OCI-LY7 (cell line): ENCODE data around the gene USHBP1. TPM values are rescaled to one million over a fixed set of nuclear protein-coding genes. Genes with fewer than 3 reads are reported as not detected.

Experiments
- BruUV-seq: library from RNA; stranded (reverse); fragments of 400-500 nt; replicated peaks from 2 replicates; lab custom pipeline; 2021; lab: Mats Ljungman, UMichigan
- CTCF ChIA-PET: fragments of 300-600 bp; sonication (Branson Sonifier 250); formaldehyde crosslinking; loops from one replicate; lab custom pipeline; 2022; ENCODE audit warnings: antibody characterized with exemption; ENCODE audit not compliant: unreplicated experiment; lab: Charles Lee
- POLR2A ChIA-PET: fragments of 300-600 bp; sonication (Branson Sonifier 250); formaldehyde crosslinking; loops from one replicate; lab custom pipeline; 2022; ENCODE audit warnings: antibody characterized with exemption; lab: Charles Lee
- DNase-seq: peaks from one replicate; pipeline ENCODE4 v3.0.0-alpha.2; 2015; ENCODE audit warnings: low spot score
- H2AFZ ChIP-seq: fragments of 200-600 bp; sonication (generic), shearing (Covaris generic); 2 replicates; pipeline ENCODE4 v1.6.1; 2014; ENCODE audit warnings: mild to moderate bottlenecking, antibody characterized with exemption, low read length, moderate library complexity
- H3K27ac ChIP-seq: fragments of 200-600 bp; sonication (generic); 2 replicates; pipeline ENCODE4 v1.5.1; 2014; ENCODE audit warnings: mixed run types, low read depth, mild to moderate bottlenecking, moderate library complexity, low read length, inconsistent platforms; ENCODE audit not compliant: poor library complexity, severe bottlenecking
- H3K36me3 ChIP-seq: fragments of 200-600 bp; sonication (generic); 2 replicates; pipeline ENCODE4 v1.6.1; 2014; ENCODE audit warnings: mild to moderate bottlenecking, antibody characterized with exemption, low read length, moderate library complexity, mixed read lengths; ENCODE audit not compliant: insufficient read depth
- H3K4me1 ChIP-seq: fragments of 200-600 bp; sonication (generic); 2 replicates; pipeline ENCODE4 v1.5.1; 2014; ENCODE audit warnings: mild to moderate bottlenecking, low read length; ENCODE audit not compliant: insufficient read depth, poor library complexity, severe bottlenecking
- H3K4me2 ChIP-seq: fragments of 200-600 bp; sonication (generic); 2 replicates; pipeline ENCODE4 v1.6.1; 2014; ENCODE audit warnings: mild to moderate bottlenecking, low read length
- H3K4me3 ChIP-seq: fragments of 200-600 bp; sonication (generic); 2 replicates; pipeline ENCODE4 v1.5.1; 2014; ENCODE audit warnings: mild to moderate bottlenecking, low read depth, low read length; ENCODE audit not compliant: poor library complexity, severe bottlenecking
- H3K79me2 ChIP-seq: fragments of 200-600 bp; sonication (generic); 2 replicates; pipeline ENCODE4 v1.6.1; 2016; ENCODE audit warnings: low read depth, mild to moderate bottlenecking, low read length, moderate library complexity, mixed read lengths; ENCODE audit not compliant: insufficient read depth
- H3K9me2 ChIP-seq: fragments of 200-600 bp; sonication (generic); 2 replicates; pipeline ENCODE4 v1.6.1; 2016; ENCODE audit warnings: mild to moderate bottlenecking, low read length, mixed read lengths; ENCODE audit not compliant: insufficient read depth
- H3K9me3 ChIP-seq: fragments of 200-600 bp; sonication (generic); 2 replicates; pipeline ENCODE4 v1.6.1; 2014; ENCODE audit warnings: mild to moderate bottlenecking, mixed run types, low read length, mixed read lengths
- H4K20me1 ChIP-seq: fragments of 200-600 bp; sonication (generic); 2 replicates; pipeline ENCODE4 v1.6.1; 2014; ENCODE audit warnings: mild to moderate bottlenecking, antibody characterized with exemption, low read length, moderate library complexity, mixed read lengths; ENCODE audit not compliant: insufficient read depth
- CTCF ChIP-seq: fragments of 200-600 bp; sonication (generic); conservative IDR thresholded peaks from 2 replicates; pipeline ENCODE4 v1.5.1; 2014; ENCODE audit warnings: mild to moderate bottlenecking, antibody characterized with exemption, low read length, moderate library complexity, mixed read lengths
- EZH2phosphoT487 ChIP-seq: fragments of 200-600 bp; sonication (generic); IDR thresholded peaks from 2 replicates; pipeline ENCODE4 v1.6.1; 2018; ENCODE audit warnings: low read depth, borderline replicate concordance, mild to moderate bottlenecking, mixed run types, antibody characterized with exemption, low read length, moderate library complexity, mixed read lengths
- intact Hi-C: fragments of 100-400 bp; cut with micrococcal nuclease; formaldehyde crosslinking; loops from one replicate; pipeline ENCODE4 v1.10.0; 2022; ENCODE audit not compliant: unreplicated experiment
- total RNA-seq, 2 experiments: library from RNA; depleted of rRNA in 1 of 2; stranded (reverse); fragments of >200 nt in 1 of 2; shearing (Covaris generic) in 1 of 2; gene quantifications; 2 replicates each; pipeline ENCODE4 v1.2.3, GENCODE V29; 2014 to 2022

USHBP1 gene
- total RNA-seq, 2 experiments from 2014 or later = 3.1 to 7.6 TPM

DNA sequence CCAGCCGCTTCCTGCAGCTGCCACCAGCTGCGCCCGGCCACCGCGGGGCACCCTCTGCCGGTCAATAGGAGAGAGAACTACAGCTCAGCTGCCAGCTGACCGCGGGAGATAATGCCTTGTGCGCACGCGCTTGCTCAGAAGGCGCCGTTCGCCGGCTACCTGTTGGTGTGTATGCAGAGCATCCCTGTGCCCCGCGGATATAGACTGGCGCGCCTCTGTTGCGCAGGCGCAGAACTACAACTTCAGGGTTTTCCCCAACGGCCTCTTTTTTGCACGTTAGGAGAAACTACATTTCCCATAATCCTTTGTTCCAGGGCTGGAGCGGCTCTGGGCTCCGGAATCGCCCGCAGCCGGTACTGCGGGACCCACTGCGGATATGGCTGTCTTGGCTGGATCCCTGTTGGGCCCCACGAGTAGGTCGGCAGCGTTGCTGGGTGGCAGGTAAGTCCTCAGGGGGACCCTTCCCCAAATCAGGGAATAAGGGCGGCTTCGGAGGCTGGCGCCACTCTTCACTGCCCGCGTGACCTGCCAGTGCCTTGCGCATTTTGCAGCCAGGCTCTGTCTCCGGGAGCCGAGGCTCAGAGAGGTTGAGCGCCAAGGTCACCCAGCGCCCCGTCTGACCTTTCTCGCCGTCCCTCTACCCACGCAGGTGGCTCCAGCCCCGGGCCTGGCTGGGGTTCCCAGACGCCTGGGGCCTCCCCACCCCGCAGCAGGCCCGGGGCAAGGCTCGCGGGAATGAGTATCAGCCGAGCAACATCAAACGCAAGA, 41.2 kb upstream of the USHBP1 start, which contains the start of gene MRPL34:
MRPL34 (plus strand) TSS at position 356 of the 768 bp plus-strand sequence; CDS start at position 377, 21 bp downstream.
- peak within 1 kb of the TSS; percentile 50 for H2AFZ ChIP-seq
- H3K36me3 ChIP-seq = 0 out of 2 replicates have a peak, but pooled peaks cover 5% of the 10 kb centered on the region
- POLR2A ChIA-PET = interaction anchor here (0.6 to 1.1 kb wide), 7 partner anchors 13 to 113 kb away, joined by 3 to 8 read pairs (median 5); partner anchors contain the start of gene BST2
- CTCF ChIA-PET = interaction anchor here (0.6 to 1.2 kb wide), 6 partner anchors 12 to 1127 kb away, joined by 3 to 4 read pairs (median 3); partner anchors contain the start of gene USHBP1
- intact Hi-C loops = loop anchor here (1.0 to 5.0 kb wide), 2 partner anchors 13 to 447 kb away; partner anchors contain the start of gene FCHO1
- H3K4me3 ChIP-seq = peak within 1 kb of the TSS; percentile 89
- no TSS peak for BruUV-seq
- H3K27ac ChIP-seq = peak within 1 kb of the TSS; percentile 90
- peak within 1 kb of the TSS; percentile 76 for H3K4me2 ChIP-seq
- peak; percentile 100 for DNase-seq
- no peaks in the 10 kb centered on the region for H3K9me3 ChIP-seq
- H4K20me1 ChIP-seq = 0 out of 2 replicates have a peak, but pooled peaks cover 5% of the 10 kb centered on the region
- TF ChIP-seq CTCF (peak; percentile 84), EZH2phosphoT487 (no peak)
- no peaks in the 10 kb centered on the region for H3K9me2 ChIP-seq
- H3K4me1 ChIP-seq = peaks cover 49% of the 10 kb centered on the region
- peaks cover 21% of the 10 kb centered on the region for H3K79me2 ChIP-seq

DNA sequence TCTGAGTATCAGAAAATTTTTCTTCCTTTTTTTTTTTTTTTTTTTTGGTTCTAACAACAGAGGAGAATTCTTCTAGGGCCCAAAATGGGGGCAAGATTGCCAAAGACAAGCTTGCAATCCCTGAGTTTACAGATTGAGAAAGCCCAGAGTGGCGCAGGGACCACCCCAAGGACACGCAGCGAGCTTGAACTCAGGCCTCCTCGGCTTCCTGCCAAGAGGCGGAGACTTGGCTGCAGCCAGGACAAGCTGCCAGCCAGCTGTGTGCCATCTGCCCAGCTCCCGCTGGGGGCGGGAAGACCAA, 40.6 kb upstream of the USHBP1 start:
- DNase-seq = no peak
- intact Hi-C loops = loop anchor here (1.0 to 5.0 kb wide), 2 partner anchors 13 to 447 kb away; partner anchors contain the start of gene FCHO1
- BruUV-seq = no TSS peak
- CTCF ChIA-PET = interaction anchor here (0.6 to 1.2 kb wide), 6 partner anchors 11 to 1127 kb away, joined by 3 to 4 read pairs (median 3); partner anchors contain the start of gene USHBP1
- Histone ChIP-seq H2AFZ (peak overlapping the region; percentile 4; the same call in 1 of the 2 replicates), H3K36me3 (0 out of 2 replicates have a peak, but pooled peaks cover 5% of the 10 kb centered on the region), H3K9me2 (no peaks in the 10 kb centered on the region), H4K20me1 (0 out of 2 replicates have a peak, but pooled peaks cover under 1% of the 10 kb centered on the region), H3K27ac (peak overlapping the region; percentile 90), H3K4me3 (peak overlapping the region; percentile 19), H3K9me3 (no peaks in the 10 kb centered on the region), H3K4me1 (peaks cover 43% of the 10 kb centered on the region), H3K79me2 (peaks cover 16% of the 10 kb centered on the region), H3K4me2 (peak overlapping the region; percentile 54)
- TF ChIP-seq CTCF (no peak), EZH2phosphoT487 (no peak)
- POLR2A ChIA-PET = interaction anchor here (0.8 to 1.1 kb wide), 3 partner anchors 28 to 100 kb away, joined by 4 to 8 read pairs (median 6); partner anchors contain the start of gene BST2
